Type B pancreatic cell (in vitro differentiated cells): ENCODE measurements around the gene SF3B1. TPM values are rescaled to one million over a fixed set of nuclear protein-coding genes. Genes with fewer than 3 reads are reported as not detected.

Source experiments
- DNase-seq: peaks from one replicate; pipeline ENCODE4 v3.0.0; 2021; ENCODE audit warnings: mixed read lengths; ENCODE audit not compliant: unreplicated experiment; ENCODE audit errors: extremely low spot score
- H3K27ac Mint-ChIP-seq: 2 replicates; pipeline ENCODE4 v1.8.0; 2021; ENCODE audit warnings: mild to moderate bottlenecking, mixed read lengths
- H3K27me3 Mint-ChIP-seq: 2 replicates; pipeline ENCODE4 v1.8.0; 2021; ENCODE audit warnings: mixed read lengths
- H3K36me3 Mint-ChIP-seq: 2 replicates; pipeline ENCODE4 v1.8.0; 2021; ENCODE audit warnings: mixed read lengths
- H3K4me1 Mint-ChIP-seq: one replicate; pipeline ENCODE4 v1.8.0; 2021; ENCODE audit warnings: mixed read lengths; ENCODE audit not compliant: unreplicated experiment
- H3K4me3 Mint-ChIP-seq: 2 replicates; pipeline ENCODE4 v1.8.0; 2021; ENCODE audit warnings: mild to moderate bottlenecking, mixed read lengths
- H3K9me3 Mint-ChIP-seq: 2 replicates; pipeline ENCODE4 v1.8.0; 2021; ENCODE audit warnings: mixed read lengths
- CTCF ChIP-seq: fragments of 200-600 bp; sonication (generic); conservative IDR thresholded peaks from 2 replicates; pipeline ENCODE4 v1.5.0; 2021; ENCODE audit warnings: antibody characterized with exemption, mild to moderate bottlenecking
- total RNA-seq: library from RNA; stranded (reverse); gene quantifications from 2 replicates; pipeline ENCODE4 v1.2.1, GENCODE V29; 2021; ENCODE audit warnings: low replicate concordance

SF3B1 gene
- total RNA-seq, 1 donor from 2014 or later, result 296 TPM

- H3K27me3 Mint-ChIP-seq, result no peaks in the 10 kb centered on the region
- DNase-seq, result no peak
- peaks cover 14% of the 10 kb centered on the region for H3K36me3 Mint-ChIP-seq
- no peaks in the 10 kb centered on the region for H3K9me3 Mint-ChIP-seq
- H3K27ac Mint-ChIP-seq, result no peak overlapping the region
- H3K4me3 Mint-ChIP-seq, result no peak overlapping the region
- no peak for TF ChIP-seq CTCF
- H3K4me1 Mint-ChIP-seq, result no peaks in the 10 kb centered on the region
These were observed 15.4 kb downstream of the SF3B1 start for GRCh38 chr2:197419438-197419837.

GRCh38 chr2:197416268-197416667 is 18.6 kb downstream of the SF3B1 start:
- peaks cover 23% of the 10 kb centered on the region for H3K36me3 Mint-ChIP-seq
- DNase-seq, result no peak
- no peaks in the 10 kb centered on the region for H3K27me3 Mint-ChIP-seq
- TF ChIP-seq CTCF, result no peak
- H3K27ac Mint-ChIP-seq, result no peak overlapping the region
- no peaks in the 10 kb centered on the region for H3K9me3 Mint-ChIP-seq
- no peaks in the 10 kb centered on the region for H3K4me1 Mint-ChIP-seq
- H3K4me3 Mint-ChIP-seq, result no peak overlapping the region

- DNase-seq, result no peak
- Mint-ChIP-seq H3K4me1 (no peaks in the 10 kb centered on the region), H3K9me3 (no peaks in the 10 kb centered on the region), H3K4me3 (no peak overlapping the region), H3K27ac (no peak overlapping the region), H3K27me3 (no peaks in the 10 kb centered on the region), H3K36me3 (peaks cover 29% of the 10 kb centered on the region)
- TF ChIP-seq CTCF, result no peak
These were observed 20.3 kb downstream of the SF3B1 start for GRCh38 chr2:197414515-197414914.

- H3K27ac Mint-ChIP-seq, result no peak overlapping the region
- H3K36me3 Mint-ChIP-seq, result peaks cover 29% of the 10 kb centered on the region
- H3K4me1 Mint-ChIP-seq, result no peaks in the 10 kb centered on the region
- H3K27me3 Mint-ChIP-seq, result no peaks in the 10 kb centered on the region
- H3K4me3 Mint-ChIP-seq, result no peak overlapping the region
- no peaks in the 10 kb centered on the region for H3K9me3 Mint-ChIP-seq
- no peak for TF ChIP-seq CTCF
- no peak for DNase-seq
These were observed 20.8 kb downstream of the SF3B1 start for GRCh38 chr2:197414039-197414438.

- H3K4me3 Mint-ChIP-seq, result no peak overlapping the region
These were observed 29.2 kb downstream of the SF3B1 start for GRCh38 chr2:197405582-197405981.

More at GRCh38 chr2:197405582-197405981, 29.2 kb downstream of the SF3B1 start:
- no peak for TF ChIP-seq CTCF
- DNase-seq, result no peak
- no peaks in the 10 kb centered on the region for H3K4me1 Mint-ChIP-seq
- H3K36me3 Mint-ChIP-seq, result peaks cover 27% of the 10 kb centered on the region
- no peak overlapping the region for H3K27ac Mint-ChIP-seq
- no peaks in the 10 kb centered on the region for H3K27me3 Mint-ChIP-seq
- H3K9me3 Mint-ChIP-seq, result no peaks in the 10 kb centered on the region
